HL-60 (cell line): ENCODE measurements around the gene OR6X1.

ENCODE experiments used
- DNase-seq, 2 experiments: peaks; one replicate each; pipeline ENCODE4 v3.0.0-alpha.2; 2010 to 2020; ENCODE audit warnings: low read depth in 1 of 2, low spot score in 1 of 2
- H3K27ac ChIP-seq: fragments of 250-450 bp; sonication (Bioruptor Pico); replicated peaks from 2 replicates; pipeline ENCODE4 v1.5.1; 2020; ENCODE audit warnings: mild to moderate bottlenecking, moderate library complexity
- H3K27me3 ChIP-seq: fragments of 250-450 bp; sonication (Bioruptor Pico); 2 replicates; pipeline ENCODE4 v1.5.1; 2021; ENCODE audit warnings: mild to moderate bottlenecking, moderate library complexity; ENCODE audit not compliant: insufficient read depth, poor library complexity, severe bottlenecking
- H3K4me3 ChIP-seq: replicated peaks from 2 replicates; pipeline ENCODE4 v1.5.1; 2011; ENCODE audit warnings: mild to moderate bottlenecking, control low read depth, low read length; ENCODE audit not compliant: insufficient read depth
- CTCF ChIP-seq: IDR thresholded peaks from one replicate; pipeline ENCODE4 v1.5.1; 2011; ENCODE audit warnings: low read length, control low read depth, inconsistent platforms; ENCODE audit not compliant: insufficient read depth
- GABPA ChIP-seq: IDR thresholded peaks from 2 replicates; pipeline ENCODE4 v1.6.1; 2012; ENCODE audit warnings: low read depth
- POLR2AphosphoS5 ChIP-seq: IDR thresholded peaks from 2 replicates; pipeline ENCODE4 v1.6.1; 2012; ENCODE audit warnings: low read depth
- SPI1 ChIP-seq: IDR thresholded peaks from 2 replicates; pipeline ENCODE4 v1.6.1; 2012; ENCODE audit warnings: low read depth, mild to moderate bottlenecking, borderline replicate concordance
- TF ChIP-seq, protein P1 (sequence below): IDR thresholded peaks from 2 replicates; pipeline ENCODE4 v1.6.1; 2012; ENCODE audit warnings: low read depth; ENCODE audit not compliant: insufficient replicate concordance

OR6X1 gene

GRCh38 chr11:123704341-123704740 lies 50.0 kb downstream of the OR6X1 start:
- no peak overlapping the region for H3K4me3 ChIP-seq
- no peaks in the 10 kb centered on the region for H3K27me3 ChIP-seq
- H3K27ac ChIP-seq, result no peak overlapping the region
- no peak for TF ChIP-seq SPI1
- no peak for TF ChIP-seq CTCF
- TF ChIP-seq, protein P1, sequence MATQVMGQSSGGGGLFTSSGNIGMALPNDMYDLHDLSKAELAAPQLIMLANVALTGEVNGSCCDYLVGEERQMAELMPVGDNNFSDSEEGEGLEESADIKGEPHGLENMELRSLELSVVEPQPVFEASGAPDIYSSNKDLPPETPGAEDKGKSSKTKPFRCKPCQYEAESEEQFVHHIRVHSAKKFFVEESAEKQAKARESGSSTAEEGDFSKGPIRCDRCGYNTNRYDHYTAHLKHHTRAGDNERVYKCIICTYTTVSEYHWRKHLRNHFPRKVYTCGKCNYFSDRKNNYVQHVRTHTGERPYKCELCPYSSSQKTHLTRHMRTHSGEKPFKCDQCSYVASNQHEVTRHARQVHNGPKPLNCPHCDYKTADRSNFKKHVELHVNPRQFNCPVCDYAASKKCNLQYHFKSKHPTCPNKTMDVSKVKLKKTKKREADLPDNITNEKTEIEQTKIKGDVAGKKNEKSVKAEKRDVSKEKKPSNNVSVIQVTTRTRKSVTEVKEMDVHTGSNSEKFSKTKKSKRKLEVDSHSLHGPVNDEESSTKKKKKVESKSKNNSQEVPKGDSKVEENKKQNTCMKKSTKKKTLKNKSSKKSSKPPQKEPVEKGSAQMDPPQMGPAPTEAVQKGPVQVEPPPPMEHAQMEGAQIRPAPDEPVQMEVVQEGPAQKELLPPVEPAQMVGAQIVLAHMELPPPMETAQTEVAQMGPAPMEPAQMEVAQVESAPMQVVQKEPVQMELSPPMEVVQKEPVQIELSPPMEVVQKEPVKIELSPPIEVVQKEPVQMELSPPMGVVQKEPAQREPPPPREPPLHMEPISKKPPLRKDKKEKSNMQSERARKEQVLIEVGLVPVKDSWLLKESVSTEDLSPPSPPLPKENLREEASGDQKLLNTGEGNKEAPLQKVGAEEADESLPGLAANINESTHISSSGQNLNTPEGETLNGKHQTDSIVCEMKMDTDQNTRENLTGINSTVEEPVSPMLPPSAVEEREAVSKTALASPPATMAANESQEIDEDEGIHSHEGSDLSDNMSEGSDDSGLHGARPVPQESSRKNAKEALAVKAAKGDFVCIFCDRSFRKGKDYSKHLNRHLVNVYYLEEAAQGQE, result no peak
- no peak for TF ChIP-seq GABPA
- no peak for TF ChIP-seq POLR2AphosphoS5
- DNase-seq, result no peak
